Measurements from ENCODE around the gene DEAF1.
"Not testable (repeated sequence)": the region's sequence is repeated elsewhere in the genome, so short reads cannot be mapped to it uniquely, and the experiment has no call there.

The DEAF1 gene

GRCh38 chr11:680970-681369, 14.1 kb downstream of the DEAF1 start:
- DNase-seq (ENCODE audit: low read depth in 4 of 4, low spot score in 1 of 4), result no peak

- no peak for DNase-seq (ENCODE audit: low read depth in 4 of 4, low spot score in 1 of 4)
These were observed 14.5 kb downstream of the DEAF1 start for GRCh38 chr11:680476-680875.

- DNase-seq (ENCODE audit: low read depth in 4 of 4, low spot score in 1 of 4), result no peak
These were observed 15.5 kb downstream of the DEAF1 start for GRCh38 chr11:679271-680207.

GRCh38 chr11:678297-678696, 16.7 kb downstream of the DEAF1 start:
- DNase-seq (ENCODE audit: low read depth in 4 of 4, low spot score in 1 of 4), result no peak

- no peak for DNase-seq (ENCODE audit: low read depth in 4 of 4, low spot score in 1 of 4)
These were observed 20.6 kb downstream of the DEAF1 start for GRCh38 chr11:674406-674805.

- DNase-seq (ENCODE audit: low read depth in 4 of 4, low spot score in 1 of 4), result no peak
These were observed 21.2 kb downstream of the DEAF1 start for GRCh38 chr11:673866-674265.

- no peak for DNase-seq (ENCODE audit: low read depth in 4 of 4, low spot score in 1 of 4)
These were observed 29.2 kb downstream of the DEAF1 start for GRCh38 chr11:665704-666281.

- no peak for DNase-seq (ENCODE audit: low read depth in 4 of 4, low spot score in 1 of 4)
These were observed 29.8 kb downstream of the DEAF1 start for GRCh38 chr11:665062-665703.

GRCh38 chr11:662689-663274, 32.2 kb downstream of the DEAF1 start:
- DNase-seq (ENCODE audit: low read depth in 4 of 4, low spot score in 1 of 4), result no peak

GRCh38 chr11:660681-661444, 34.2 kb downstream of the DEAF1 start:
- no peak for DNase-seq (ENCODE audit: low read depth in 4 of 4, low spot score in 1 of 4)

GRCh38 chr11:660281-660680, 34.7 kb downstream of the DEAF1 start:
- no peak for DNase-seq (ENCODE audit: low read depth in 4 of 4, low spot score in 1 of 4)

- DNase-seq (ENCODE audit: low read depth in 4 of 4, low spot score in 1 of 4), result no peak
These were observed 35.4 kb downstream of the DEAF1 start for GRCh38 chr11:659532-660085.

GRCh38 chr11:657691-658126, 37.3 kb downstream of the DEAF1 start:
- no peak for DNase-seq (ENCODE audit: low read depth in 4 of 4, low spot score in 1 of 4)

- no peak for DNase-seq (ENCODE audit: low read depth in 4 of 4, low spot score in 1 of 4)
These were observed 38.2 kb downstream of the DEAF1 start for GRCh38 chr11:656866-657265.

- no peak for DNase-seq (ENCODE audit: low read depth in 4 of 4, low spot score in 1 of 4)
These were observed 38.6 kb downstream of the DEAF1 start for GRCh38 chr11:656426-656825.

- DNase-seq (ENCODE audit: low read depth in 4 of 4, low spot score in 1 of 4), result no peak
These were observed 39.8 kb downstream of the DEAF1 start for GRCh38 chr11:655036-655726.

- not testable (repeated sequence) for DNase-seq (ENCODE audit: low read depth in 4 of 4, low spot score in 1 of 4)
These were observed 40.6 kb downstream of the DEAF1 start for GRCh38 chr11:654444-654843.

- no peak for DNase-seq (ENCODE audit: low read depth in 4 of 4, low spot score in 1 of 4)
These were observed 41.2 kb downstream of the DEAF1 start for GRCh38 chr11:653837-654236.

GRCh38 chr11:653136-653535, 41.9 kb downstream of the DEAF1 start:
- not testable (repeated sequence) for DNase-seq (ENCODE audit: low read depth in 4 of 4, low spot score in 1 of 4)

- DNase-seq (ENCODE audit: low read depth in 4 of 4, low spot score in 1 of 4), result no peak
These were observed 44.5 kb downstream of the DEAF1 start for GRCh38 chr11:650482-650881.
